Measurements from ENCODE around the gene CRYL1.

The CRYL1 gene

DNA sequence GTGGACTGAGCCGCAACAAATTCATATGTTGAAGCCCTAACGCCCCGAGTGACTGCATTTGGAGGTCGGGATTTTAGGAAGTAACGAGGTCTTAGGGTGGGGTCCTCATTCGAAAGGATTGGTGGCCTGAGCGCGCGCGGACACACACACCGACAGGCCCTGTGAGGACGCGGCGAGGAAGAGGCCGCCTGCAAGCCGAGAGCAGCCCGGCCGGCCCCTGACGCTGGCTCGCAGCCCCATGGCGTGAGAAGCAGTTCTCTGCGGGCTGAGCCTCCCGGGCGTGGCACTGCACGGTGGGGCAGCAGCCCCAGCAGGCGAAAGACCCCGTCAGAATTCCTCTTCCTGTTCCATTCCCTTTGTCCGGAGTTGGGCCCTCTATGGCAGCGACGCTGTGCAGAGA, 131.2 kb downstream of the CRYL1 start:
- no peak for DNase-seq

DNA sequence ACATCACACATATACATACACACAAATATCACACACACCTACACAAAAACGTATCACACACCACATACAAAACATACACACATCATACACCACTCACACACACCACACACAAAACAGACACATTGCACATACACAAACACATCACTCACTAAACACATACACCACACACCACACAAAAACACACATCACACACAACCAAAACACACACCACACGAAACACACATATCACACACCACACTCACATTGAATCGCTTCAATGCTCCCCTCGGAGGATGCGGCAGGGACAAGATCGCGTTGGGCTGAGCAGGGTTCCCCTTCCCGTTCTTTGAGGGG, 131.5 kb downstream of the CRYL1 start:
- DNase-seq = no peak

DNA sequence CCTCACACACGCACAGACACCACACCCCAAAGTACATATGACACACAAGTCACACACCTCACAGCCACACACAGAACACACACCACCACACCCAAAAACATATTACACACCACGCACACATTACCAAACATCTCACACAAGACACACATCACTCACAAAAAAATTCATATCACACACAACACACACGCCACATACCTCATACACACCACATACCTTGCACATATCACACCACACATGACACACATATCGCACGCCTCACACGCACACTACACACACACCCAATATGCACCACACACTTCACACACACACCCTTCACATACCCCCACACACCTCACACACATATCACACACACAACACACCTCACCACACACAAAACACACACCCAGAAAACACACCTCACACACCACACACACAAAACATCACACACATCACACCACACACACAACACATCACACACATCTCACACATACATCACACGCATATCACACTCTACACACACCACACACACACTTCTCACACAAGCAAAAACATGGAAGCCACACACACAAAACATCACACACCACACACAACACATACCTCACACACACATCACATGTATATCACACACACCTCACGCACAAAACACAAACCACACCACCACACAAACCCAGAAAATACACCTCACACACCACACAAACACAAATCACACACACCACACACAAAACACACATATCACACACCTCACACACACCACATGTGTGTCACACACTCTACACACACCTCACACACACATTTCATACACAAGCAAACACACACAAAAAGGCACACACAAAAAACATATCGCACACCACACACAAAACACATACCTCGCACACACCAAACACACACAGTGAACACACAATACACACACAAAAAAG, 132.1 kb downstream of the CRYL1 start:
- DNase-seq = no peak

DNA sequence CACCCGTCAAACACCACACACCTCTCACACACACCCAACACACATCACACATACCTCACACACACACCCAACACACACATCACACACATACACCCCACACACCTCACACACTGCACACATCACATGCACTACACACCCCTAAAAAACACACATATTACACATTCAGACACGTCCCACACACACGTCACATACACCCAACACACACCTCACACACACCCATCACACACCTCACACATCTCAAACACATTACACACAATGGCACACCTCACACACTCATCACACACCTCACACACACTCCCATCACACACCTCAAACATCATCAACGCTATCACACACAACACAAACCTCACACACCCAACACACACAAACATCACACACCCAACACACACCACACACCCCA, 133.1 kb downstream of the CRYL1 start:
- DNase-seq = no peak

DNA sequence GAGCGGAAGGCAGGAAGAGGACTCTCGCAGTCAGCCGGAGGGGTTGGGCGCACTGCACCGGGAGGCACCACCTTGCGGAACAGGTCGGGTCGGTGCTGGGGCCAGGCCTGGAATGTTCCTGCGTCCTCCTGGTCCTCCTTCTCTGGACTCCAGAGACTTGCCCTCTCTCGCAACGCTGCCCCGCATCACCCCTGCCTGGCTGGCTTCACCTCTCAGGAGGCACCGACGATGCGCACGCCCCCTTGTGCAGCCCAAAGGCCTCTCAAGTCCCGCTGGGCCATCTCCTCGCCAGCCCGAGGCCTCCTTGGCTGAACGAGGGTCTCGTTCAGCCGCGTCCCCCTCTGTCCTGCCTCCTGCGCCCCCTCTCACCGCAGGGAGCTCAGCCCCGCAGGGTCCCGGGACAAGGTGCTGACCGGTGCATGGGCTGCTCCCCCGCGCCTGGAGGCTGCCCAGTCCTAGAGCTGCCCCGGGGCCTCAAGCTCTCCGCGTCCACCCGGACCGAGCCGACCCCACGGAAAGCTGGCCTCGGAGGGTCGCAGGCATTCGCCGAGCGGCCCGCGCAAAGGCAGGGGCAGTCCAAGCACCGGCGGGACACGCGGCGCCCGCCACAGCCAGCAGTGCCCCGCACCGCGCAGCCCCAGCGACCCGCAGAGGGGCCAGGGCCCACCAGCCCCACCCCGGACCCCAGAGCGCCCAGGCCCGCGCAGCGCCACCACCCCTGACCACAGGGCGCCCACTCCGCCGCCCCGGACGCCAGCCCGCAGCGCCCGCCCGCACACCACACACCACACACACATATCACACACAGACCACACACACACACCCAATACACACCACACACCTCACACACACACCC, 133.8 kb downstream of the CRYL1 start:
- no peak for DNase-seq

DNA sequence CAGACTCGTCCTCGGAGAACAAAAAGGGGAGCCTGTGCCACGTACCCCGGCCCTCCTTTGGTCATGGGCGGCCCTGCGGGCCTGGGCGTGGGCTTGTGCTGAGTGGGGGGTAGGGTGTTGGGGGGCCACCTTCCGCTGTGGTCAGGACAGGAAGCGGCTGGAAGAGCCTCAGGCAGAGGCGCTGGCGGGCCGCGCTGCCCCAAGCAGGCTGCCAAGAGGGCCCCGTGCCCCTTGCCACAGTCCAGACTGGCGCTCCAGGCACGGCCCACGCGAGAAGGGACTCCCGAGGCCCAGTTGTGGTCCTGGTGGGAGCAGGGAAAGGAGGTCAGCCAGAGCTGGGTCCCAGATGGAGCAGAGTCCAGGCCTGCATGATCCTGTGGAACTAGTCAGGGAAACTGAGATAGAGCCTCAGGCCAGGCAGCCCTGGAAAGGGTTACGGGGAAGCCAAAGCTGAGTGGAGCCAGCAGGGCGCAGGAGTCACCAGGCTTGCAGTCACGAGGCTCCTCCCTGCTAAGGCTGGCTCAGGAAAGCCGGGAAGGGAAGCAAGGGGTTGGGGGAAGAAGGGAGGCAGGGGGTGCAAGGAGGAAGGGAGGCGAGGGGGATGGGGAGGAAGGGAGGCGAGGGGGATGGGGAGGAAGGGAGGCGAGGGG, 135.0 kb downstream of the CRYL1 start:
- DNase-seq = no peak

DNA sequence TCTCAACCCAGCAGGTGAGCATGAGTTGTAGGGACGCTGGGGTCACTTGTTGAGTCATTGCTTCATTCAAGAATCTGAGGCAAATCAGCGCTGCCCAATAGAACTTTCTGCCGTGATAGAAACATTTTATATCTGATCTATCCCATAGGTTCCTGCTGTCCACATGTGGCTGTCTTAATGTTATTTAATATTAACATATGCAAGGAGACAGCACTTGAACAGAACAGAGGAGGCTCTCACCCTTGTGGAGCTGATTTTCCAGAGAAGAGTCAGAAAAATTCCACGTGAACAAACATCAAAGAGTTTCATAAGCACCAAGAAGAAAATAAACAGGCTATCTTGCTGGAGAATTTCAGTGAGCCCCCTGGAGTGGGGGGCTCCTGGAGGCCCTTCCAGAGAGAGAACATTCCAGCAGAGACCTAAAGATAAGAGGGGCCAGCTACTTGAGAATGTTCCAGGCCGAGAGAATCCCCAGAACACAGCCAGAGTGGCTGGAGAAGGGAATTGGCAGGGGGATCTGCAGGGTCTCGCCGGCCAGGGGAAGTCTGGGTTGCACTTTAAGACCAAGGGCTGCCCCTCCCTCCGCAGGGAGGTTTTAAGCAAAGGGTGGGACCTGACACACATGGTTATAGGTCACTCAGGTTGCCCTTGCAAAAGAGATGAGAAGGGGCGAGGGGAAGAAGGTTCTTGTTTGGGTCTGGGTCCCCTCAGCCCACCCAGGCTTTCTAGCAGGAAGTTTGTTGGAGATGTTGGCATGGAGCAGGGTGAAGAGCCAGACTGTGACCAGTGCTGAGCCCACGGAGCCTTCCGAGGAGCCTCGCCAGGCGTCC, 135.7 kb downstream of the CRYL1 start:
- DNase-seq = no peak

DNA sequence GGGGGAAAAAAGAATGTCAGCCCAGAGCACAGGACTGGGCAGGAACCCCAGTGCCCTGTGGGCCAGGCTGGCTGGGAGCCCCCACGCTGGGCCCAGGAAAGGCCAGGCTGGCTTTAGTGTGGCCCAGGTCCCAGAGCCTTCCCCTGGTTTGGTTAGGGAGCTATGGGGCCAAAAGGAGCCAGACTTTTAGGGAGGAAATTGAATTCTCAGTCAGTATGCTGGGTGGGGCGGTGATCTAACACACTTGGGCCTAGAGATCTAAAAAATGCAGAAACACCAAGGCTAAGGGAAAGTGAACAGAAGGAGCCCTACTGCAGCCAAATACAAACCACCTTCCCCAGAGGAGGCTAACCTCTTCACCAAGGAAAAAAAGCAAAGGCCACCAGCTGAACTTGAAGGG, 137.5 kb downstream of the CRYL1 start:
- DNase-seq = no peak

DNA sequence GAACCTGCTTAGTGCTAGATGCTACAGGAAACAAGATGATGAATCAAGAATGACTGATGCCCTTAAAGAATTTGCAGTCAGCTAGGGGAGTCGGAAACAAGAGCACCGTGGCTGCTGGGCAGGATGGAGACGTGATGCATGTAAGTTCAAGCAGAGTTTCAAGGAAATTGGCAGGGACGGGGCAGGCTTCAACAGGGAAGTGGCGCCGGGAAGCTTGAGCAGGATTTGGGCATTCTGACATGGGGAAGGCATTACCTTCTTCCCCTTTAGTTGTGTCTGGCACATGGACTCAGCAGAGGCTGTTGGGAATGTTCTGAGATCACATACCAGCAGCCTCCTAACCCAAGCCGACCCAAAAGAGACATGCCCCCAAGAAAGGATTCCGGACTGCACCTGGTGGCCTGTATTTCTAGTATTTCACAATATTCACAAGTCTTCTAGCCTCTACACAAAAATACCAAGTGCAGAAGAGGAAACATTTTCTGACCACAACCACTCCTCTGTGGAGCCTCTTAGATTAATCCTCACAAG, 138.2 kb downstream of the CRYL1 start:
- no peak for DNase-seq

DNA sequence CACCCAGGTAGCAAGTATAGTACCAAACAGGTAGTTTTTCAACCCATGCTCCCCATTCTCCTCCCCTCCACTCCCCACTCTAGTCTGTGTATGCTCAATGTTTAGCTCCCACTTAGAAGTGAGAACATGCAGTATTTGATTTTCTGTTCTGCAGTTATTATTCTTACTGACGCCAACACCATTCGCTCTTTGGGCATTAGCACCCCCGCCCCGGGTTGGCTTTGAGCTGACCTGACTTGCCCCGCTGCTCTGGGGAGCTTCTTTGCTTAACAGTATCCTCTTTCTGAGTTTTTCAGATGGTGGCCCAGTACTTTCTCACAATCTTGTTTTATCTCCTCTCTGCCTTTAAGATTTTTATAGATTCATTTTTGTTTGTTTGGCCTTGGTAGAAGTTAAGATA, 138.7 kb downstream of the CRYL1 start:
- DNase-seq = no peak

DNA sequence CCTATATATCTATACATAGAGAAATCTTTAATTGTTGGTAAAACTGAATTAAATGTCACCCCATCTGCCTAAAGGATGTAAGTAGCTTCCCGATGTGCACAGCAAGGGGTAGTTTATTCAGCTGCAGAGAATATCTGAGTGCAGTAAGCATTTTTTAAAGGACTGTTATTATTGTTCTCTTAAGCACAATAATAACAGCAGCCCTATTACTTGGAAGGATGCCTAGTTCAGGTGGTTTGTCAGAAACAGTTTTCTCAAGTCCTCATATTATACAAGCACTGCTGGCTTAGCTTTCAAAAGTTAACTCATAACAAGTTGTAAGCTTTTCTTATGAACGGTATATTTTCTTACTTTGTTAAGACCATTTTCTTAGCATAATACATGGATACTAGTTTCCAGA, 142.6 kb downstream of the CRYL1 start:
- DNase-seq = no peak

DNA sequence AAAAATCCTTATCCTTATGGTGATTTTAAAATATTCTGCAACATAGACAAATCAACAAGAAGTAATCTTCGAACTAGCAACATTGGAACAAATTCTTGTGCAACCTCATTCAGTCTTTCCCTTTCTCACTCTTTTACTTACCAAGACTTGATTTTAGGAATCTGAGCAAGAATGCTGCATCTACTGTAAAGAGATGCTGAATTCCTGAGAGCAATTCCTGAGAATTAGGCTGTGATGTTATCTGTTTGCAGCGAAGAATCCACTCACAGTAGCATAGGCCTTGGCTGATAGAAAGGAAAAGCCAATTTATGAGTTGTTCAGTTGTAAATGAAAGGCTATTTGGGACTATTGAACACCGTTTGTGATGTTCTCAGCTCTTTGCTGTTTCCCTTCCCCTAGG, 144.3 kb downstream of the CRYL1 start:
- no peak for DNase-seq

DNA sequence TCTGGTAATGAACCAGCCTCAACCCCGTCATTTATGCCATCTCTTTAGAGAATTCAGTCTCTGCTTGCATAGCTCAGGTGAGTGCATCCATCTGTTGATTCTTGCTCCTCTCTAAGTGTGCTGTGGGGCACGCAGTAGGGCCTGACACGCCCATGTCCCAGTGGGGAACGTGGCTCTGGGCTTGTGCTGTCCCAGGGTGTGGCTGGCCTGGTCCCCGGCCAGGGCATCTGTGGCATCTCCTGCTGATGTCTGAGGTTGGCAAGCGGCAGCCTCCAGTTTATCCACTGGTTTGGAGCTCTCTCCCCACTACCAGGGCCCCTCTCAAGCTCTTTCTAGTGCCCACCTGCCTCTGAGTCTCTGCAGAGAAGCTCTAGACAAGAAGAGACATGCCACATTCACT, 146.9 kb downstream of the CRYL1 start:
- DNase-seq = no peak

DNA sequence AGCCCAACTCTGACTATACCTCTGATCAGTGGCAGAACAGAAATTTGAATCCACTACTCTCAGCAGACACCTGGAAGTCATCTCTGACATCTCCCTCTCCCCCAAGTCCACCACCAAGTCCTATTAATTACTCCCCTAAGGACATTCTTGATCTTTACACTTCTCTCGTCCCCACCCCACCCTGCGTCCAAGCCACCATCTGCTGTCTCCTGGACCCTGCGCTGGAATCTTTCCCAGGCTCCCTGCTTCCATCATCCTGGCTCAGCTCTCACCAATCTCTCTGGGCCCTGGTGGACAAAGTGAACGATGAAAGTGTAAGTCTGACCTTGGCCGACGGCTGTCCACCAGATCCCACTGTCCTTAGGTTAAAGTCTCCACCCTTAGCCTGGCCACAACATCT, 147.9 kb downstream of the CRYL1 start:
- DNase-seq = no peak

DNA sequence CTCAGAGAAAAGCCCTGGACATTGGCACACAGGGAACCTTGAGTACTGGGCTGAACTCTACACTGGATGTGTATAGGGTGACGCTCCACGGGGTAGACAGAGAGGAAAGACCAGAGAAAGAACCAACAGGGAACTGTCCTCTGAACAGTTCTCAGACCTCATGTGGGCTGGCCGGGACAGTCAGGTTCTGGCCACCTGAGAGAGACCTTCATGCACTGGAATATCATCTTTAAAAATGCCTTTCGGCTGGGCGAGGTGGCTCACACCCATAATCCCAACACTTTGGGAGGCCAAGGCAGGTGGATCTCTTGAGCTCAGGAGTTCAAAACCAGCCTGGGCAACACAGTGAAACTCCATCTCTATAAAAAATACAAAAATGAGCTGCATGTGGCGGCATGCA, 149.8 kb downstream of the CRYL1 start:
- no peak for DNase-seq

DNA sequence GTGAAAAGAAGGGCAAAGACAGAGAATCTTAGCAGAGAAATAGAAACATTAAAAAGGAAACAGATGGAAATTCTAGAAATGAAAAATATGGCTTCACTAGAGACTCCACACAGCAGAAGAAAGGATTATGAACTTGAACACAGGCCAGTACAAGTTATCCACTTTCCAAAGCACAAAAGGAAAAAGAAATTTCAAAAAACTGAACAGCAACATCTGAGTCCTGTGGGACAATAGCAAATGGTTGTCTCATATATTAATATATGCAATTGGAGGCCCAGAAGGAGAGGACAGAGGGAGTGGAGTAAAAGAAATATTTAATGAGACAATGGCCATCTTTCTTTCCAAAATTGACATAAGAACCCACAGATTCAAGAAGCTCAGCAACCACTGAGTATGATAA, 151.8 kb downstream of the CRYL1 start:
- DNase-seq = no peak

DNA sequence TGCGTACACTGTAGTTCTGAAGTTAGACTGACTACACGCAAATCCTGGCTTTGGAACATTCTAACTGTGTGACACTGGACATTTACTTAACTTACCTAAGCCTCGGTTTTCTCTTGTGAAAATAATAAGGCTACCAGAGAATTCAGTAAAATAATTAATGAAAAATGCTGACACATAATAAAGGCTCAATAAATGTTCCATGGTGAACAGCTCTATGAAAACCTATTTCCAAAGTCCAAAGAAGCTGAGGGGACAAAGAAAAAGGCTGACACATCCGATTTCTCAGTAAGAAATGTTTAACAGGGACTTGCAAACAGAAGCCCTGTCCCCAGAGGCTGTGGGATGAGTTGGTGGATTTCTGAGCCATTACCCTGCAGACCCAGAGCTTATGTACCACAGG, 153.8 kb downstream of the CRYL1 start:
- no peak for DNase-seq

DNA sequence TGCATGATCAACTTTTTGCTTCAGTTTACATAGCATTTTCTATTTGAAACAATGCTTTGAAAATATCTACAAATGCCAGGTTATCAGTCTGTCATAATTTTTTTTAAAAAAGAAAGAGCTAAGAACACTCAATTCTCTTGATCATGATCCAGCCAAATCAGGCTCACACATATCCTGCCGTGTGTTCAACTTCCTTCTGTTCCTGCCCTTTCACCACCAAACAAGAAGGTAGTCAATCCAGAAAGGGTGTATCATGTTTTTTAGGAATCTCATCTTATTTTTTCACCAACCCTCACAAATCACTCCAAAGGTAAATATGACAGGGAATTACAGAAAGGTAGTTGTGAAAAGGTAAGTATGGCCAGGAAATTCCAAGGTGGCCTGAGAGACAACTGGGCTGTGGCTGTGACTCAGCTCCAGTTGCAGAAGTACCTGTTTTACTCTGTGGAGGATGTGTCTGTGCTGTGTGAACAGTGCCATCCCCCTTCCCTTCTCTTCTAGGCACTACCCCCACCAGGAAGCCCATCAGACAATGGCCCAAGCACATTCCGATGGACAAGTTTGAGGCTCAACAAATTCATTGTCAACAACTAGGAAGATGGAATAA, 154.7 kb downstream of the CRYL1 start:
- no peak for DNase-seq

DNA sequence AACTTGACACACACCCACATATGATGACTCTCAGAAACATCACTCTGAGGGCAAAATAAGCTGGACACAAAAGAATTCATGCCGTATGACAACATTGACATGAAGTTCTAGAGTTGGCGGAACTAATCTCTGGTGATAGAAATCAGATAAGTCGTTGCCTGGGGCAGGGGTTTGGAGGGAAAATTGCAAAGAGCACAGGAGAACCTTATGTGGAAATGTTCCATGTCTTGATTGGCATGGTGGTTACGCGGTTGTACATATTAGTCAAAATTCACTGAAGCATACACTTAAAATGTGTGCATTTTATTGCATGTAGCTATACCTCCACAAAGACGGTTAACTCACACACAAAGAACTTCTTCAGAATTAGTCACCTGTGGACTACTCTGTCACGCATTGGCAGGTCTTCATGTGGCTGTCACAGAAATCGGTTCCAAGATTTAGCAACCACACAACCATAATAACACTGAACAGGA, 155.7 kb downstream of the CRYL1 start:
- DNase-seq = no peak

DNA sequence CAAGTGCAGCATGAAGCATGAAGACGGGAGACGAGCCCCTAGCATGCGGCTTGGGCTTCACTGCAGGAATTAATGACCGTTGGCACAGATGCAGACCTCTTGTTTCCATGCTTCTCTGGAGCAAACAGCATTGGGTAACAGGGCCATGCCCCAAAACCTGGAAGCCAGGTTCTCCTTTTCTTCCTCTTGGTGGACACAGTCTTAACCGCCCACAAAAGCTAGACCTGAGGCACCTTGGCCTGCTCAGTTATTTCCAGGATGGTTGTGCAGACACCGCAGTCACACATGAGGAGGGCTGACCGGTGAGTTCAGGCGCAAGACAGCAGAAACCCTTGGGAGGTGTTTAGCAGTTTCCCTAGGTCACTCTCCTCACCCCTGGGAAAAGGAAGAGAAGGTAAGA, 159.6 kb downstream of the CRYL1 start:
- DNase-seq = no peak

DNA sequence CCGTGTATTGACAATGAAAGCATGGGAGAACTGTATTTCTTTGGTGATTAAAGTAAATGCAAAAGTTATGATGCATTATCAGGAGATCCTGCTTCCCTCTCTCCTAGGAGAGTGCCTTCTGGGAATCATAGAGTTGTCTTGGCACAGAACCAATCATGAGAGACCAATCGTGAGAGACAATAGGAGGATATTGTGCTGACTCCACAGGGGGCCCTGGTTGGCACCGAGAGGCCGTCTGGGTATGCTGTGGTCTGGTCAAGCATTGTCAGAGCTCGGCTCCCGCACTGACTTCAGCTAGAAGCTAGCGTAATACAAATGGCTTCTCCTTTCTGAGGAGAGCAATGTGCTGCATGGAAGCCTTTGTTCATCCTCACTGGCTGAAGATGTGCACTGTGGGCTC, 162.1 kb downstream of the CRYL1 start:
- DNase-seq = no peak

DNA sequence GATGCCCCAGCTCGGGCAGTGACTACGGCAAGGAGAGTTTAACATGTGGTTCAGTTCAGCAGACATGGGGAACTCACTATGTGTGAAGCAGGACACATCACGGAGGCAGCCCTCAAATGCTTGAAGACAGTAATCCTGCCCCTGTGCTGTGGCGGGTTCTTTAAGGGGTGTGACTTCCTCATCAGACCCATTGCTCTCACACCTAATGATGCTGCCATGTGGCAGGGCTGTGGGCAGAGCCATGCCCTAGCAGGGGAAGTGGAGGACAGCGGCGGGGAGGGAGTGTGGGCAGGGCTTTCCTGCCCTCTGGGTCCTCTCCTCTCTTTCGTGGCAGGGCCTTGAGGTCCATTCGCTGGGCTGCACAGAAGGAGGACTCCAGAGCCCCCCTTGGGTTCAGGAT, 162.5 kb downstream of the CRYL1 start:
- no peak for DNase-seq
